HG02938 (cell line): ENCODE results near the gene VGLL2.
"Not testable (repeated sequence)": the region's sequence is repeated elsewhere in the genome, so short reads cannot be mapped to it uniquely, and the experiment has no call there.

Source experiments
- ATAC-seq: cut with Tn5 transposase; IDR thresholded peaks from one replicate; pipeline ENCODE4 v1.9.1; 2021; ENCODE audit warnings: mild to moderate bottlenecking, moderate library complexity; ENCODE audit not compliant: unreplicated experiment

The VGLL2 gene, protein sequence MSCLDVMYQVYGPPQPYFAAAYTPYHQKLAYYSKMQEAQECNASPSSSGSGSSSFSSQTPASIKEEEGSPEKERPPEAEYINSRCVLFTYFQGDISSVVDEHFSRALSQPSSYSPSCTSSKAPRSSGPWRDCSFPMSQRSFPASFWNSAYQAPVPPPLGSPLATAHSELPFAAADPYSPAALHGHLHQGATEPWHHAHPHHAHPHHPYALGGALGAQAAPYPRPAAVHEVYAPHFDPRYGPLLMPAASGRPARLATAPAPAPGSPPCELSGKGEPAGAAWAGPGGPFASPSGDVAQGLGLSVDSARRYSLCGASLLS

DNA sequence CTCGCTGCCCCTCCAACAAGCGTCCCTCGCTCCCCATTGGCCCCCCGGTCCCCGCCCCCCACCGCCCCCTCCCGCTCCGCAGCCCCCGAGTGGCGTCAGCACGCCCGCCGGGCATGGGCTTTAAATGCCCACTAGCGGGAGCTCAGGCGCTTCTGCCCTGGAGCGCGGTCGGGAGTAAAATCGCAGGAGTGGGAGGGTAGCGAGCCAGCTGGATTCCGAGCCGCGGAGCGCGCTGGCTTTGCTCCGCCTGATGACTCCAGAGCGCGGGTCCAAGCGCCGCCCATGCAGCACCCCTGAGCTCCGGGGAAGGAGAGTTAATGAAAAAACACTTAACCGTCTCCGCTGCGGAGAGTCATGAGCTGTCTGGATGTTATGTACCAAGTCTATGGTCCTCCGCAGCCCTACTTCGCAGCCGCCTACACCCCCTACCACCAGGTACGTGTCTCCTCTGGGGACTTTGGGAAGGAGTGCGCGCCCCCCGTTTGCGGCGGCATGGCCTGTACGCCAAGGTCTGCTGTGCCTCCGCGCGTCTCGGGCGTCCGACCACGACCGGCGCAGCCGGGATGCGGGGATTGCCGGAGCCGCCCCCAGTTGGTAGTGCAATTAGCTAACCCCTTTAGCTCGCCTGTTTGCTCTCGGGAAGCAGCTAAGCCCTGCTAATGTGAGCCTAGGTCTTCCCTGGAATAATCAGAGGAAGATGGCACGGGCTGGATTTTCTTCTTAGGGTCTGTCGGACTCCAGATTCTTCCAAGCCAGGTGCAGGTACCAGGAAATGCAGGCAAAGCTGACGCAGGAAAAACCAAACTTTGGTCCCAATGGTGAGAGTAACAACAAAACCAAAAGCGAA, at the start of gene VGLL2:
VGLL2 (plus strand) TSS at position 149 of the 847 bp plus-strand sequence; CDS start at position 355, 206 bp downstream.
- peak; percentile 24 for ATAC-seq

DNA sequence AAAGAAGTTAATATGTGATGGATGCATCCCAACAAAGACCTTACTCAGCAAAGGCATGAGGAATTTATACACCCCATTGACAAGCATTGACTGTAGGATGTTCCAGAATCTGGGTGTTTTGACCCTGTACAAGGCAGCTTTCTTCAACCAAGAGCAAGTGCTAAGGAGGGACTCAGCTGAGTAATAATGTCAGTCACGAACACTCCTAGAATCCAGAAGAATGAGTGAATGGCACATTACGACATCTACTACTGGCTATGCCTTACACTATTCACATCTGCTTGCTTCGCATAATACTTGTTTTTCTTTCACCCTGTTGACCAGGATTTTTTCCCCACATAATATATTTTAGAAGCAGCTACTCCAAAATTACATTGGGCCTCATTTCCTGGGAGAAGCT, 42.5 kb upstream of the VGLL2 start:
- no peak for ATAC-seq

DNA sequence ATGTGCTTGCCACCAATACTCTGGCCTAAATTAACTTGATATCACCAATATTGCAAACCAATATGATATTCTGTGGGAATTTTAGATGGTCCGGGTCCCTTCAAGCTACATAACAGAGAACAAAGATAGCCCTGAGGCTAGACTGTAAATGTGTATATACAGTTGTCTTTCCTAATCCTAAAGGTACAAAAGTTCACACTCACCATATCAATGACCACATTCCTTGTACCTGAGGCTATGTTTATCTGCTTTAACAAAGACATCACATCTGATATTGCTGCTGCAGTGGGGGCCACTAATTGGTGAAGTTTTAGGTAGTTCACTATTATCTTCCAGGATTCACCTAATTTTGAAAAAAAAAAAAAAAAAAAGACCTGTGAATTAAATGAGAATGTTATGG, 38.6 kb upstream of the VGLL2 start:
- no peak for ATAC-seq

DNA sequence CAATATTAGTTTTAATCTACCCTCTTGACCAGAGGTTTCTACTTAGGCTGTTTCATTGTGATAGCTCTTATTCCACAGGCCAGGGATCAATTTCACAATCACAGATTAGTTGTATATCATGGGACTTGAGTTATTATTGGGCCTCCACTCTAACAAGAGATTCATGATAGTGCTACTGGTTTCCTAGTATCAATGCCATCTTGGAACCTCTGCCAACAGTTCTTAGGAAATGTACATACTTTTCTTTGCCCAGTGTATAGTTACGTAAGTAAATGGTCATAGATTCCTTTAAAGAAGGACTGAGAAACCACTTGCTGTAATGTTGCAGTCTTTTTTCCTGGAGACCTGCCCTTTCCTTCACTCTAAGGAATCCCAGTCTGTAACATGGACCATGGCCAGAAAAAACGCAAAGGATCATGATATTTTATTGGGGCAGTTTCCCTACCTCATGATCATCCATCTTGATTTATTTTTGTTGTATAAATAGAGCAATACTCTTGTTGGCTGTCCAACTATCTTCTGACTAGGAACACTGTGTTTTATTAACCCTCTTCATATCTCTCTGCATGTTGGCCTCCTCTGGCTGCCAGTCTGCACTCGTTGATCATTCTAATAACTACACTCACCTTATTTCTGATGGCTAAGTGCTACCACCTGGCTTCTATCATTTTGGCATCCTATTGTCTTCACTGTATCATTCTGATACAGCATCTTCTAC, 38.0 kb upstream of the VGLL2 start:
- ATAC-seq: no peak

DNA sequence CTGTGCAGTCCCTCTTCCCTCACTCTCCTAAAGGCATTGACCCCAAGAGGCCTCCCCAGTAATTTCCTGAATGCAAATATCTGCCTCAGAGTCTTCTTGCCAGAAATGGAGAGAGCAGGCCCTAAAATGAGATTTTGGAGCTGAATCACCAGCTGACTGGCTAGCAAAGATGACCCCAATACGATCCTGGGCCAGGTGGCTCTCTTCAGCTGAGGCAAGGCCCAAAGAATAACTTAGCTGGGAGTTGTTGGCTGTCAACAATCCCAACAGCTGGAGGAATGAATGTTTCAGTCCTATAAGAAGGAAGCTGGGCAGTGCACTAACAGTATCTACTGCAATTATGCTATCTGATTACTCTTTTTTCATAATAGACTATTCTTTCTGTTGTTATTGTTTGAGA, 37.2 kb upstream of the VGLL2 start:
- no peak for ATAC-seq

DNA sequence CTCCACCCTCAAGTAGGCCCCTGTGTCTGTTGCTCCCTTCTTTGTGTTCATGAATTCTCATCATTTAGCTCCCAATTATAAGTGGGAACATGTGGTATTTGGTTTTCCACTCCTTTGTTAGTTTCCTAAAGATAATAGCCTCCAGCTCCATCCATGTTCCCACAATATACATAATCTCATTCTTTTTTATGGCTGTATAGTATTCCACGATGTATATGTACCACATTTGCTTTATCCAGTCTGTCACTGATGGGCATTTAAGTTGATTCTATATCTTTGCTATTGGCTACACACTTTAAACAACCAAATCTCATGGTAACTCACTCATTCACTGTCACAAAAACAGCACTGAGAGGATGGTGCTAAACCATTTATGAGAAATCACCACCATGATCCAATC, 35.5 kb upstream of the VGLL2 start:
- ATAC-seq: no peak

DNA sequence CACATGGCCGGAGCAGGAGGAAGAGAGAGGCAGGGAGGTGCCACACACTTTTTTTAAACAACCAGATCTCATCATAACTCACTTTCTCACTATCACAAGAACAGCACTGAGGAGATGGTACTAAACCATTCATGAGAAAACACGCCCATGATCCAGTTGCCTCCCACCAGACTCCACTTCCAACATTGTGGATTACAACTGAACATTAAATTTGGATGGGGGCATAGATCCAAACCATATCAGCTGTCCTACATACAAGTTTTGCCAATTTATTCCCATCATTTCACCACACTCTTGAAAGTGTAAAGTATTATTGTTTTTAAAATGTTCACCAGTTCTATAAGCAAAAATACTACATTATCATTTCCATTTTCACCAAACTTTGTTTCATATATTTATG, 33.9 kb upstream of the VGLL2 start:
- no peak for ATAC-seq

DNA sequence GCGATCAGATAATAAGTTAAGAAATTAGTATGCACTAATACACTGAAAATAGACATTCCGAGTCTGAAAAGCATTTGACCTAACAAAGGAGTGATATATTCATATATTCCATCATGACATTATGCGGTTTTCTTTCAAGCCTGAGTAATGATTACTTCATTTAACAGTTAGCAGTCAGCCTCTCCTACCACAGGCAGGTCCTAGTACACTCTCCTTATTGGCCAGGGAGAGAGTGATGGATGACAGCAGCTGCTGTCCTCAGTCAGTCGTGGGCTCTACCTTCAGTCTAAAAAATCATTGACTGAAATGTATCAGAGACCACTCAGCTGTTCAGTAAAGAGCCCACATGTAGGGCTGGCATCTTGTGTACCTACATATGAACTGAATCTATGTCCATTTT, 33.2 kb upstream of the VGLL2 start:
- no peak for ATAC-seq

DNA sequence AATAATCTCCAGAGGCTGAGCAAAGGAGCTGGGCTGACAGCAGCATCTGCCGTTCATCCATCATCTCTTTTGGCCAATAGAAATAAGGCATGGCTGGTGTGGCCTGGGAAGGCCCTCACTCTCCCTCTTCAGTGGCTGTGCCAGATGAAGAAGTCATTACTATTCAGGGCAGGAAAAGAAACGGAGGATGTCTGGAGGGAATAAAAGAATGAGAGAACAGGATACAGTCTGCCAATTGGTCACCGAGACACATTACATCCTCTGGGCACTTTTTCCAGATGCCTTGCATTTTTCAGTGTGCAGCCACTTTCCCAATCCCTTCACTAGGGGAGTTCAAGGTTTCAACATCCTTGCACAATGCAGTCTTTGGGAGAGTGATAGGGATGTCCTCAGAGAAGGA, 32.2 kb upstream of the VGLL2 start:
- ATAC-seq: no peak

DNA sequence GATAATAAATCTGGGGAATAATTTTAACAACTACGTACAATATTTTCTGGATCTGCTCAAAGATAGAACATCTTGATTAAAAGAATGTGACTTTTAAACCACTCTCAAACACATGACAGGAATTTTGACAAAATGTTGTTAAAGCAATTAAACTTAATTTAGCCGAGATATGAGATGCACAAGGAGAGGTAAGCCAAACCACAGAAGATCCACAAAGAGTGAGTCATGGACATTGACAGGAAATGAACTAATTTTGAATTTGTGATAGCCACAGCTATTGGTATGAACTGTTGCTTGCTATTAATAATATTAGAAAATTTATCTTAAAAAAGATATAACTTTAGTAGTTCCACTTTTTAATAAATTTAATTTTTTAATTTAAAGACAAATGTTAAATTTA, 27.8 kb upstream of the VGLL2 start:
- ATAC-seq: no peak

DNA sequence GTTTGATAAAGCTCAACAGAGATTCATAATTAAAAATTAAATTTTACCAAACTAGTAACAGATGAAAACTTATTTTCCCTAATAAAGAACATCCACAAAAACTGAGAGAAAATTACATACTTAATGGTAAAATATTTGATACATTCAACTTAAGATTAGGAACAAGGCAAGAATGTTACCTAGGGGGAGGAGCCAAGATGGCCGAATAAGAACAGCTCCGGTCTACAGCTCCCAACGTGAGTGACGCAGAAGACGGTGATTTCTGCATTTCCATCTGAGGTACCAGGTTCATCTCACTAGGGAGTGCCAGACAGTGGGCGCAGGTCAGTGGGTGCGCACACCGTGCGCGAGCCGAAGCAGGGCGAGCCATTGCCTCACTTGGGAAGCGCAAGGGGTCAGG, 20.8 kb upstream of the VGLL2 start:
- not testable (repeated sequence) for ATAC-seq

DNA sequence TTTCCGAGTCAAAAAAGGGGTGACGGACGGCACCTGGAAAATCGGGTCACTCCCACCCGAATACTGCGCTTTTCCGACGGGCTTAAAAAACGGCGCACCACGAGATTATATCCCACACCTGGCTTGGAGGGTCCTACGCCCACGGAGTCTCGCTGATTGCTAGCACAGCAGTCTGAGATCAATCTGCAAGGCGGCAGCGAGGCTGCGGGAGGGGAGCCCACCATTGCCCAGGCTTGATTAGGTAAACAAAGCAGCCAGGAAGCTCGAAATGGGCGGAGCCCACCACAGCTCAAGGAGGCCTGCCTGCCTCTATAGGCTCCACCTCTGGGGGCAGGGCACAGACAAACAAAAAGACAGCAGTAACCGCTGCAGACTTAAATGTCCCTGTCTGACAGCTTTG, 20.4 kb upstream of the VGLL2 start:
- ATAC-seq: not testable (repeated sequence)

DNA sequence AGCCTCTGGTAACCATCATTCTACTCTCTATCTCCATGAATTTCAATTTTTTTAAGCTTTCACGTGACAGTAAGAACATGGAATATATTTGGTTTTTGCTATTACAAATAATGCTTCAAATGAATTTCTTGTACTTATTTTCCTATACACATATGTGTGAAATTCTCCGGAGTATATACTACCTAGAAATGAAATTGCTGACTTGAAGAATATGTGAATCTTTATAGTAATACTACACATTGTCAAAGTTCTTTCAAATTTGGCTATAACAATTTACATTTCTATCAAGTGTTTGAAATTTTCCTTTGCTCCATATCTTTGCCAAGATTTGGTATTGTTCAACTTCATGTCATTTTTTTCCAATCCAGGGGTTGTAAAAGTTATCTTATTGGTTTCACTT, 11.6 kb upstream of the VGLL2 start:
- no peak for ATAC-seq

DNA sequence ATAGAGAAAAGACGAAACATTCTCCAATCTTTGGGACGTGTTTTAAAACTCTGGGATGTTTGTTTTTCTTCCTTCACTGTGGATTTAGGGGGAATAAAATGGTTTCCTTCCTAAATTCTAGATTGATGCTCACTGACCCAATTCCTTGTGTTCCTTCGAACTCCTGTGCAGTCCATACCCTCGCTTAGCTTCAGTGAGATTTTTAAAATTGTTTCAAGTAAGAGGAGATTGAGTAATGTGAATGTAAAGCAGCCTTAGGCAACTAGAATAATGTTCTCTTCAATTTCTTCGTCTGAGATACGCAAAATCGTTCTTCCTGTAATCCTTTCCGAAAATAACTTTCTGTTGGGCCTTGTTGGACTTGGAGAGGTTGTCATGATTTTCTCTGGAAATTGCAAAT, 2.6 kb upstream of the VGLL2 start:
- ATAC-seq: no peak

DNA sequence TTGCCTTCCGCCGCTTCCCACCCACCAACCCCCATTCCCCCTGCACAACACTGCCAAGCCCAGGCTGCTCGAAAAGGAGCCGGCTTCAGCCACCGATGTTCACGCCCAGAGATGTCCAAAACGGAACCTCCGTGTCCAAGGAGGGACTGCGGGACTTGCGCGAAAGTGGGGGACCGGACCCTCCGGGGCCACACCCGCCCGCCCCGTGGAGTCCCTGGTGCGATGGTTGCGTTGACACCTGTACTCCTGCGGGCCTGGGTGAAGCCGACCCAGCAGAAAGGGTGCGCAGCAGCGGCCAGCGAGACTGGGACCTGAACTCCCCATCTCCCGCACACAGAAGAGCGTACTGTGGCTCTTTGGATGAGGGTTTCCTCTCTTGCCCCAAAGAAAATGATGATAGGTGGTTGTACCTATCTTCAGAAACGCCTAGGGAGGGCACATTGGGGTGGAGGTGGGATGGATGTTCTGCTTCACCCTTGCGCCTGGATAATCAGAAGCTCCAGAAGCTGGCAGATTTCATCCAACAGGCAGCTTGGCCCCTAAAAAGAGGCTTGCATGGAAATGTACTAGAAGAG, 1.9 kb upstream of the VGLL2 start:
- no peak for ATAC-seq

DNA sequence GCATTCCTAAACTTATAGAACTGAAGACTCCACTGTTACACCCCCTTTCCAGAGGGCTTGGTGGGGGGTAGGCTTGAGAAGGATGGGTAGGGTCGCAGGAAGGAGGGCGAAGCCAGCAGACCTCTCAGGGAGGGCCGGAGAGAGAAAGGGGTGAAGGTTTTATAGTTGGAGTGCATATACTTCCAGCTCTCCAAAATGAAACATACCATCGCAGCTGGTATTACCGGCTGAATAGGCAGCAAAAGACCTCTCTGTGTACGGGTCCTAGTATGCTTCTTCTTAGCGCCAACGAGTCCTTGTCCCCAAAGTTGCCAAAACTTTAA, 1.0 kb upstream of the VGLL2 start:
- ATAC-seq: peak; percentile 26

DNA sequence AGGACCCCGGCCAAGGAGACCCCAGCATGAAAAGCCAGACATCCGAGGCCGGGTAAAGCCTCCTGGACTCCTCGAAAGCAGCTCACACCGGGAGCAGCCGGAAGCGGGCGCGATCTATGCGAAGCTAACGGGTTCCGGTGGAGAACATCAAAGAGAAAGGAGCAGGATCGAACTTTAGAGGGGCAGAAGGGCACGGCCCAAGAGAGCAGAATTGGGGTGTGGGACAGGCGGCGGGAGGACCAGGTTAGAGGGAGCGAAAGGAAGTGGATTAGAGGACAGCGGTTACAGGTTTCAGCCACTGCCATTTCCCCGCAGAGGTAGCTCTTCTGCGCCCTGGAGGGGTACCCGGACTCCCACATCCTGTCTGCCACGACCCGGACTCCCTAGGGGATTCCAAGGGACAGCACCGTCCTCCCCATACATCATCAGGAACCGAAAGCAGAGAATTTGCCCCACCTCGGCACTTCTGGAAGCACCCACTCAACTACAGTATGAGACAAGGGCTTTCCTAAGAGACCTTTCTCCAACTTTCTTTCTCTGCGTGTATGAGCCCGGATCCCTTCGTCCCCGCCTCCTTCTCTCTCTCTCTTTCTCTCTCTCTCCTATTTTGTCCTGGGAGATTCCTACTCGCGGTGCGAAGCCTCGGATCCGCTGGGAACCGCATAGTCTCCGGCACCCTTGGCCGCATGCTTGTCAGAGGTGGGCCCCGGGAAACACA, 507 bp upstream of the VGLL2 start:
- peak; percentile 40 for ATAC-seq

DNA sequence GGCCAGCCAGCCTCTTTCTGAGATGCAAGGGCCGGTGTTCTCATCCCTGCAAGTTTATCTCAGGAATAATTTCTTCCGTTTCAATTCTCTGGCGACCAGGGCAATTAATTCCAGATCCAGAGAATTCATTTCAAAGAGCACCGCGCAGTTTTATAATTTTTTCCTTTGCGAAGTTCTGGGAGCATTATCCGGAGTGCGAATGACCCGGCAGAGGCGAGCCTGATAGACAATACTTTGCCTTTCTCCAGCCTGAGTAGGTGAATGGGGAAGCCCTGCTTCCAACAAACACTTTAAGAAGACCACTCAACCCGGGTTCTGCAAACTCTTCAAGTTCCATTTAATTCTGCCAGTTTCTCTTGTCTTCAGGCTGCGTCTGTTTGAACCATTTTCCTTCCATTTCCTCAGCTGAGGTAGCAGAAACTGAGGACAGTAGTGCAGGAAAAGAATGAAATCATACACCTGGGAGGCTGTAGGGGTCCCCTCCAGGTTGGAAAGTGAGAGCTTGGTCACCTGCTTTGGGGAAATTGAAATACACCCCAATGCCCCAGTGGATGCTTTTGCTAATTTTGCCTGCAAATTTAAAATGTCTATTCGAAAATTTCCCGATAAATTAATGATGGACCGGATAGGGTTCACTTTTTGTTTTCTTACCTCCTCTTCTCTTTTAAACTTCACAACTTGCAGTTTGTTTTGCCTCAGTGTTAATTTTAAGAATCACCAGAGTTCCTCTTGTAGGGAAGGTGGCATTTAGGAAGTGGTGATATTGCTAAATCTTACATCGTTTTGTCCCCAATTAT, 1.1 kb downstream of the VGLL2 start:
- ATAC-seq: peak; percentile 3

DNA sequence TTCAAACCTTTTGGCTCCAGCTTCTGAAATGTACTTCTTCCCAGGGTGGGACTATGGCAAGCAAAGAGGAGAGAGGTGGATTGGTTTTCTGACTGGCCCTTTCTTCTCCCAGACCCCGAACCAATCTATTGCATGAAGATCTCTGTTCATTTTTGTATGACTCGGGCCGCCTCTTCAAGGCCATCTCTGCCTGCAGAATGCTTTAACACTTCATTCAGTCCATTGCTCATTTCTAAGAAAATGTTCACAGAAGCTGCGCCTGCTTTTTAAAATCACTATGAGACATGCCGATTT, 1.6 kb downstream of the VGLL2 start:
- no peak for ATAC-seq
